Neutrophil (primary cell): ENCODE results near the gene ACVR1C.

Experiments used
- H3K27ac ChIP-seq: fragments of 200-600 bp; sonication (generic); 2 replicates; pipeline ENCODE4 v1.5.1; 2016; ENCODE audit warnings: mild to moderate bottlenecking, moderate library complexity
- H3K27me3 ChIP-seq: fragments of 200-600 bp; sonication (generic); 2 replicates; pipeline ENCODE4 v1.6.0; 2016; ENCODE audit warnings: mild to moderate bottlenecking
- H3K36me3 ChIP-seq: fragments of 200-600 bp; sonication (generic); 2 replicates; pipeline ENCODE4 v1.5.1; 2017
- H3K4me1 ChIP-seq, 2 experiments: fragments of 200-600 bp in 1 of 2; sonication (generic) in 1 of 2; 1 replicate in 1 of 2; 2 replicates in 1 of 2; pipeline versions ENCODE4 v1.5.1 to v1.6.1; 2013 to 2016; ENCODE audit warnings: low read depth in 1 of 2, low read length in 1 of 2, mild to moderate bottlenecking in 1 of 2, moderate library complexity in 1 of 2; ENCODE audit not compliant: control insufficient read depth in 1 of 2, insufficient read depth in 1 of 2
- H3K4me3 ChIP-seq, 2 experiments: fragments of 200-600 bp in 1 of 2; sonication (generic) in 1 of 2; 1 replicate in 1 of 2; 2 replicates in 1 of 2; pipeline ENCODE4 v1.5.1; 2013 to 2016; ENCODE audit warnings: low read depth in 1 of 2, low read length in 1 of 2, mild to moderate bottlenecking in 1 of 2, moderate library complexity in 1 of 2
- H3K9me3 ChIP-seq: fragments of 200-600 bp; sonication (generic); 2 replicates; pipeline ENCODE4 v1.5.1; 2016
- TF ChIP-seq, protein P1 (sequence below): fragments of 200-600 bp; sonication (generic); IDR thresholded peaks from 2 replicates; pipeline ENCODE4 v1.5.1; 2016; ENCODE audit warnings: antibody characterized with exemption

The ACVR1C gene

DNA sequence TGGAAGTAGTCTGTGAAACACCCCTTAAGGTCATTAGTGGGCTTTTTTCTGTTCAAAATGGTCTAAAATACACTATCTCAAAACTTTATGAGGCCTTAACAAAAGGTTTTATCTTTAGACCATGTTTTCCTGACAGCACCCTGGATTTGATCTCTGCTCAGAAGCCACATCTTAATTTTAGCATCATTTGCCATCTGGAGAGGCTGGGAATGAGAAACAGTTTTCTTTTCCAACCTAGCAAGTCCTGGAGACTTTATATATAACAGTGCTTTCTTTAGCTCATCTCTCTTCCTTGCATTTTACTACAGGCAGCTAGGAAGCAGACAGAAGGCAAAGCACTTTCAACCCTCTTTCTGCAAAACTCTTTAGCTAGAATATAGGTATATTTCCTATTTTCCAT, 122.1 kb downstream of the ACVR1C start:
- Histone ChIP-seq H3K9me3 (no peaks in the 10 kb centered on the region), H3K27me3 (no peaks in the 10 kb centered on the region), H3K4me1 (no peaks in the 10 kb centered on the region), H3K4me3 (no peak overlapping the region), H3K36me3 (no peaks in the 10 kb centered on the region), H3K27ac (no peak overlapping the region)
- TF ChIP-seq, protein P1, sequence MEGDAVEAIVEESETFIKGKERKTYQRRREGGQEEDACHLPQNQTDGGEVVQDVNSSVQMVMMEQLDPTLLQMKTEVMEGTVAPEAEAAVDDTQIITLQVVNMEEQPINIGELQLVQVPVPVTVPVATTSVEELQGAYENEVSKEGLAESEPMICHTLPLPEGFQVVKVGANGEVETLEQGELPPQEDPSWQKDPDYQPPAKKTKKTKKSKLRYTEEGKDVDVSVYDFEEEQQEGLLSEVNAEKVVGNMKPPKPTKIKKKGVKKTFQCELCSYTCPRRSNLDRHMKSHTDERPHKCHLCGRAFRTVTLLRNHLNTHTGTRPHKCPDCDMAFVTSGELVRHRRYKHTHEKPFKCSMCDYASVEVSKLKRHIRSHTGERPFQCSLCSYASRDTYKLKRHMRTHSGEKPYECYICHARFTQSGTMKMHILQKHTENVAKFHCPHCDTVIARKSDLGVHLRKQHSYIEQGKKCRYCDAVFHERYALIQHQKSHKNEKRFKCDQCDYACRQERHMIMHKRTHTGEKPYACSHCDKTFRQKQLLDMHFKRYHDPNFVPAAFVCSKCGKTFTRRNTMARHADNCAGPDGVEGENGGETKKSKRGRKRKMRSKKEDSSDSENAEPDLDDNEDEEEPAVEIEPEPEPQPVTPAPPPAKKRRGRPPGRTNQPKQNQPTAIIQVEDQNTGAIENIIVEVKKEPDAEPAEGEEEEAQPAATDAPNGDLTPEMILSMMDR: no peak

DNA sequence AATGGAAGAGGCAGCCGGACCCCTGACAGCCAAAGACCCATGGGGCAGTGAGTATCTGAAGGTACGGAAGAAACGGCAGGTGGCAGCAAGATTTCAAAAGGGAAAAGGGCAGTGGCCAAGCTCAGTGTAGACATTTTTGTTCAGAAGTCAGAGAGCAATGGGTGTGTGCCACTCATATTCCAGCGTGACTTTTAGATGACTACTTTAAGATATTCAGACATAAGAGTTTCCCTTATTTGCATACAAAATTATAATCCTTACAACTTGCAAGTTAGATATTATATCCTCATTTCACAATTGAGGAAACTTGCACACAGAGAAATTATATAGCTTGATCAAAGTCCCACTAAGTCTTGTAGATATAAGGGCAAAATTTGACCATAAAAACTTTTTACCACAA, 124.0 kb downstream of the ACVR1C start:
- Histone ChIP-seq H3K27me3 (no peaks in the 10 kb centered on the region), H3K4me1 (no peaks in the 10 kb centered on the region), H3K27ac (no peak overlapping the region), H3K4me3 (no peak overlapping the region), H3K9me3 (no peaks in the 10 kb centered on the region), H3K36me3 (no peaks in the 10 kb centered on the region)
- TF ChIP-seq, protein P1: no peak

DNA sequence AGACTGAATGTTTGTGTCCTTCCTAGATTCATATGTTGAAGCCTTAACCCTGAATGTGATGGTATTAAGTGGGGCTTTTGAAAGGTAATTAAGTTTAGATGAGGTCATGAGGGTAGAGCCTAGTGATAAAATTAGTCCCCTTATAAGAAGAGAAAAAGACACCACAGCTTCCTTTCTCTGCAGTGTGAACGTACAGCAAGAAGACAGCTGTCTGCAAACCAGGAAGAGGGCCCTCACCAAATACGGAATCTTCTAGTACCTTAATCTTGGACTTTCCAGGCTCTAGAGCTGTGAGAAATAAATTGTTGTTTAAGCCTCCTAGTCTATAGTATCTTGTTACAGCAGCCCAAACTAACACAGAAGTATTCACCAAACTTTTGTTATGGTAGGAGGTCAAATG, 127.6 kb downstream of the ACVR1C start:
- H3K9me3 ChIP-seq: no peaks in the 10 kb centered on the region
- no peaks in the 10 kb centered on the region for H3K27me3 ChIP-seq
- H3K27ac ChIP-seq: no peak overlapping the region
- no peak overlapping the region for H3K4me3 ChIP-seq
- TF ChIP-seq, protein P1: no peak
- no peaks in the 10 kb centered on the region for H3K4me1 ChIP-seq
- H3K36me3 ChIP-seq: no peaks in the 10 kb centered on the region

DNA sequence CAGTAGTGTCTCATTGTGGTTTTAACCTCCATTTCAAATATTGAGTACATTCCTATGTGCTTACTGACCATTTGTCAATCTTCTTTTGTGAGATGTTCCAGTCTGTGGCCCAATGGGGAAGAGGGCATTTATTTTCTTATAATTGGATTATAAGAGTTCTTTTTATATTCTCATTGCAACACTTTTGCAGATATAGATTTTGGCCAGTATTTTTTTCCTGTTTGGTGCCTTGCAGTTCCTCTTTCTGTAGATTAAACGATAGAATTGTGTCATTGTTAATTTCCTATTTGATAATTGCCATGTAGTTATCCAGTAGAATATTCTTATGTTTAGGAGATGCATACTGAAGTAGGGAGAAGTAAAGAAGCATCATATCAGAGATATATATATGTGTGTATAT, 128.3 kb downstream of the ACVR1C start:
- Histone ChIP-seq H3K27ac (no peak overlapping the region), H3K4me3 (no peak overlapping the region), H3K9me3 (no peaks in the 10 kb centered on the region), H3K27me3 (no peaks in the 10 kb centered on the region), H3K36me3 (no peaks in the 10 kb centered on the region), H3K4me1 (no peaks in the 10 kb centered on the region)
- TF ChIP-seq, protein P1: no peak

DNA sequence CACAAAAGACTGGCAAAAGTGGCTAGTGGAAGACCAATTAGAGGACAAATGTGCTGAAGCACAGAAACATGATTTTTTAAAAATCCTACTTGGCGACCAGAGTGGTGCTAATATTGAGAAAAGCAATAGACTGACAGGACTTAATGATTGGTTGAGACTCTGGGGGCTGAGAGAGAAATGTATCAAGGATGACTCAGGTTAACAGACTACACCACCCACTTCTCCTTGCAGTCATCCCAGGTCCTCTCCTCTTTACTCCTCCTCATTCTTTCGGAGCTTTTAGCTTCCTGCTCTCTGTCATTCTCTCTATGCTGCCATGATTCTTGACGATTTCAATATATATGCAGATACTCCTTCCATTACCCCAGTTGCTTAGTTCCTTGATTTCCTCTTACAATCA, 130.2 kb downstream of the ACVR1C start:
- TF ChIP-seq, protein P1: no peak
- Histone ChIP-seq H3K4me1 (peaks cover 0 to 7% of the 10 kb centered on the region in 2 experiments), H3K4me3 (no peak overlapping the region), H3K36me3 (no peaks in the 10 kb centered on the region), H3K27me3 (no peaks in the 10 kb centered on the region), H3K27ac (no peak overlapping the region), H3K9me3 (no peaks in the 10 kb centered on the region)

DNA sequence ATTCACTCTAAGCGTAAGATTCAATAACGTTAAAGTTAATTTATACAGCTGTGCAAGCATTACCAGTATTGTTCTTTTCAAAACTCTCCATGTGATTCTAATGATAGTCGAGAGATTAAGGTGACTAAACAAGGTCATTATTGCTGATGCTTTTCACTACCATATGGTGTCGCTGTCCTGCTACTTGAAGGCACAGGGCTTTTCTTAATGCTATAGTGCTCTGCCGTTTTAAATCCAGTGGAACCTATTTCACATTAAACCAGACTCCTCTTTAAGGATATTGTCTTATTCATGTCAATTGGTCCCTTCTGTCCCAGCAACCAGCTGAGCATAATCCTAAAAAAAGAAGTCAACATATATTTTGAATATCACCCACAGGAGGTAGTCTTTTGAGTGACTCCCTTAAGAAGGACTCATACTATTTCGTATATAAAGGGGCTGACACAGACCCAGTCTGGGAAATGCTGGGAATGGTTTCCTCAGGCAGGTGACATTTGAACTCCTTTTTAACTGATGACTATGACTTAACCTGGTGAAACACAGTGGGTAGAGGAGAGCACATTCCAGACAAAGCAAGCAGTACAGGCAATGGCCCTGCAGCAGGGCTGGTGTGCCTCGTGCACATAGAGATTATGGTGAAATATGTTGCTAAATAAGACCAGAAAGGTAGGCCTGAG, 130.9 kb downstream of the ACVR1C start:
- H3K36me3 ChIP-seq: no peaks in the 10 kb centered on the region
- H3K27me3 ChIP-seq: no peaks in the 10 kb centered on the region
- no peaks in the 10 kb centered on the region for H3K9me3 ChIP-seq
- TF ChIP-seq, protein P1: peak; percentile 73
- H3K4me1 ChIP-seq: peaks cover 0 to 14% of the 10 kb centered on the region in 2 experiments
- H3K4me3 ChIP-seq: no peak overlapping the region
- H3K27ac ChIP-seq: no peak overlapping the region
